Measurements from ENCODE around the gene GTF2H3.

GRCh38 chr12:123659996-123660727, 26.5 kb downstream of the GTF2H3 start:
- TF ChIP-seq CTCF (IDR thresholded peaks at IDR 0.05) (no peak), POLR2A (IDR thresholded peaks at IDR 0.05) (no peak)

Measured in testis (tissue), 2 donors.